GM23248 (cell line): ENCODE results near the gene NCOA4.

Source experiments
- EZH2 ChIP-seq: fragments of 200-600 bp; sonication (generic); IDR thresholded peaks from 2 replicates; pipeline ENCODE4 v1.6.1; 2018; ENCODE audit warnings: antibody characterized with exemption, mild to moderate bottlenecking; ENCODE audit not compliant: insufficient read depth, poor library complexity, severe bottlenecking
- EZH2phosphoT487 ChIP-seq: fragments of 200-600 bp; sonication (generic); IDR thresholded peaks from 2 replicates; pipeline ENCODE4 v1.6.1; 2018; ENCODE audit warnings: antibody characterized with exemption, moderate library complexity, mild to moderate bottlenecking, low read depth; ENCODE audit not compliant: insufficient read depth

DNA sequence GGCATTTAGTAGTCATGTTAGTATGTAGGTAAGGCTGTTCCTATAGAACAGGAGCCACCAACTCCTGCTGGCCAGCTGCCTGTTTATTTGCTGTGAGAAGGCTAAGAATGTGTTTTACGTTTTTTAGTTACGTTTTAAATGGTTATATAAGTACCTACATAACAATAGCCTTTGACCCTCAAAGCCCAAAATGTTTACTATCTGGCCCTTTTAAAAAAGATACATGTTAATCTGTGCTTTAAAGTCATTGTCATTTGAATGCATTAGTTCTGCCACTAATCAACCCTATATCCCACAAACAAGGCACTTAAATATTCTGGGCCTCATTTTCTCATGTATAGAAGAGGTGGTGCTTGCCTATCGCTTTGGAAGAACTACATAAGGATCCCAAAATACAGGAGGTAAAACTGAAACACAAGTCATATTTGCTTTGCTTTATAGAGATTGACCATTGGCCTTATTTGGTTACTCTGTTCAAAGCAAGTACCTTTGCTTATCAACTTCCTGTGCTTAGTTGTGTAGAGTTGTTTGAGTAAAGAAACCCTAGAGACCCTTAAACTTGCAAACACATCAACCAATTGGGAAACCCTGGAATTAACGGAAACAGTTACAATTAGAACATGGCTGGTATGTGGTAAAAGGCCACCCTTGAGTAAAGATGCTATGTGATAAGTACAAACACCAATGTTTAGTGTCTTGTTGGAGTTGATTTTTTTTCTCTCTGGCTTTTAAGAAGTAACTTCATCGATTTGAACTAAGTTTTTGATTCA lies 32.2 kb downstream of the NCOA4 start:
- TF ChIP-seq EZH2 (no peak), EZH2phosphoT487 (no peak)
